AG09309 (cell line): ENCODE data around the gene RAB40A.

Source experiments
- DNase-seq: peaks from one replicate; pipeline ENCODE4 v3.0.0-alpha.2; 2010; ENCODE audit warnings: low read depth
- H3K4me3 ChIP-seq: 2 replicates; pipeline ENCODE4 v1.5.1; 2011; ENCODE audit warnings: mild to moderate bottlenecking, low read depth, low read length, moderate library complexity; ENCODE audit not compliant: control insufficient read depth
- TF ChIP-seq, protein P1 (sequence below): IDR thresholded peaks from 2 replicates; pipeline ENCODE4 v1.5.1; 2011; ENCODE audit warnings: mild to moderate bottlenecking, low read depth, low read length, inconsistent platforms; ENCODE audit not compliant: insufficient read depth, control insufficient read depth; ENCODE audit errors: missing control alignments

Gene RAB40A

GRCh38 chrX:103538728-103539127 lies 19.4 kb upstream of the RAB40A start:
- no peak overlapping the region for H3K4me3 ChIP-seq
- no peak for DNase-seq
- TF ChIP-seq, protein P1, sequence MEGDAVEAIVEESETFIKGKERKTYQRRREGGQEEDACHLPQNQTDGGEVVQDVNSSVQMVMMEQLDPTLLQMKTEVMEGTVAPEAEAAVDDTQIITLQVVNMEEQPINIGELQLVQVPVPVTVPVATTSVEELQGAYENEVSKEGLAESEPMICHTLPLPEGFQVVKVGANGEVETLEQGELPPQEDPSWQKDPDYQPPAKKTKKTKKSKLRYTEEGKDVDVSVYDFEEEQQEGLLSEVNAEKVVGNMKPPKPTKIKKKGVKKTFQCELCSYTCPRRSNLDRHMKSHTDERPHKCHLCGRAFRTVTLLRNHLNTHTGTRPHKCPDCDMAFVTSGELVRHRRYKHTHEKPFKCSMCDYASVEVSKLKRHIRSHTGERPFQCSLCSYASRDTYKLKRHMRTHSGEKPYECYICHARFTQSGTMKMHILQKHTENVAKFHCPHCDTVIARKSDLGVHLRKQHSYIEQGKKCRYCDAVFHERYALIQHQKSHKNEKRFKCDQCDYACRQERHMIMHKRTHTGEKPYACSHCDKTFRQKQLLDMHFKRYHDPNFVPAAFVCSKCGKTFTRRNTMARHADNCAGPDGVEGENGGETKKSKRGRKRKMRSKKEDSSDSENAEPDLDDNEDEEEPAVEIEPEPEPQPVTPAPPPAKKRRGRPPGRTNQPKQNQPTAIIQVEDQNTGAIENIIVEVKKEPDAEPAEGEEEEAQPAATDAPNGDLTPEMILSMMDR: no peak

- TF ChIP-seq, protein P1: no peak
- DNase-seq: no peak
- H3K4me3 ChIP-seq: no peak overlapping the region
Observed at GRCh38 chrX:103537871-103538387, 18.6 kb upstream of the RAB40A start.

DNA sequence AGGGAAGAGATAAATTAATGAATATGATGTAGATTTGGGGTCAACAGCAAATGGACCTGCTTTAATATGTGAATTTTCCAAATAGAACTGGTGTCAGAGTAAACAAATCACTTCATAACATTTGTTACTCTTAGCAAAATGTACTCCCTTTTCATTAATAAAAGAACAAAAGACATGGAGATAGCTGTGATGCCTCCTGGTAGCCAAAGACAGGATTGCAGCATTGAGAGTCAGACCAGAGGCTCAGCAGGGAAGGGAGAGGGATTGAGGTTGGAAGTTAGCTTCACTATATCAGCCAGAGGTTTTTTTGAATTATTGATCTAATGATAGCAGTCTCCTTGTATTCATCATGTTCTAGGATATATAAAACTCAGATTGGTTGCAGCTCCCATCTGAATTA lies 17.4 kb upstream of the RAB40A start:
- H3K4me3 ChIP-seq: no peak overlapping the region
- TF ChIP-seq, protein P1: no peak
- DNase-seq: no peak

GRCh38 chrX:103536071-103536470 lies 16.8 kb upstream of the RAB40A start:
- H3K4me3 ChIP-seq: no peak overlapping the region
- DNase-seq: no peak
- TF ChIP-seq, protein P1: no peak

DNA sequence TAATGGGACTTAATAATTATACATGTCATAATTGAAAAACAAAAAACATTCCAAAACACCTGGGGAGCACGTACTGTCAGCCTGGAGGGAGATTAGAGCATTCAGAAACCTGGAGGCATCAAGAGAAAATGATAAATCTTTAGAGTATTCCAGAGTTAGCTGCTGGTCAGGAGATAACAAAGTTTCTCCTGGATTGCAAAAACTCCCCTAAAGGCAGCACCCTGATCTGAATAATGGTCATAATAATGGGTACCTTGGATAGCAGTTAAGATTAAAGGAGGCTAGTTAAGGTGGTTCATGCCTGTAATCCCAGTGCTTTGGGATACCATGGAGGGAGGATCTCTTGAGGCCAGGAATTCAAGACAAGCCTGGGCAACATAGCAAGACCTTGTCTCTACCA lies 15.9 kb upstream of the RAB40A start:
- TF ChIP-seq, protein P1: no peak
- DNase-seq: no peak
- H3K4me3 ChIP-seq: no peak overlapping the region

- no peak for DNase-seq
- no peak overlapping the region for H3K4me3 ChIP-seq
- TF ChIP-seq, protein P1: peak; percentile 80
Observed at GRCh38 chrX:103533511-103534216, 14.4 kb upstream of the RAB40A start.

- H3K4me3 ChIP-seq: no peak overlapping the region
- TF ChIP-seq, protein P1: no peak
- peak; percentile 40 for DNase-seq
Observed at GRCh38 chrX:103531002-103531401, 11.7 kb upstream of the RAB40A start.
